Measurements from ENCODE around the gene DNAJC3. TPM values are rescaled to one million over a fixed set of nuclear protein-coding genes. Genes with fewer than 3 reads are reported as not detected.

Gene DNAJC3
- total RNA-seq, 1 experiment from 2014 or later: 21.2 TPM

GRCh38 chr13:95629071-95629470 is 47.9 kb upstream of the DNAJC3 start:
- no peak overlapping the region; a peak in 1 of 7 replicates for H3K27ac Mint-ChIP-seq
- no peak overlapping the region for H3K4me3 Mint-ChIP-seq
- Histone ChIP-seq H3K9me3 (ENCODE audit: control insufficient read depth, low read depth, low read length) (no peaks in the 10 kb centered on the region), H2AFZ (ENCODE audit: low read length) (no peak overlapping the region), H2BK12ac (ENCODE audit: insufficient read length, low read depth, low read length) (no peak overlapping the region), H4K20me1 (ENCODE audit: control insufficient read depth, insufficient read depth, insufficient read length) (no peaks in the 10 kb centered on the region), H3K27me3 (ENCODE audit: insufficient read depth, low read length) (no peaks in the 10 kb centered on the region), H4K91ac (ENCODE audit: insufficient read length, low read depth, low read length) (no peak overlapping the region), H4K8ac (replicated peaks; ENCODE audit: insufficient read length, low read depth, low read length) (no peak overlapping the region), H3K56ac (ENCODE audit: insufficient read length, low read depth, low read length) (no peak overlapping the region), H3K27ac (ENCODE audit: insufficient read length, low read depth, low read length) (no peak overlapping the region), H2BK20ac (ENCODE audit: low read depth, low read length, poor library complexity, severe bottlenecking) (no peak overlapping the region), H3K79me1 (ENCODE audit: insufficient read depth, low read depth, low read length, poor library complexity, severe bottlenecking) (no peaks in the 10 kb centered on the region), H2AK5ac (ENCODE audit: insufficient read length, low read length) (no peak overlapping the region), H3K9ac (ENCODE audit: extremely low read depth, insufficient read length, low read length) (no peak overlapping the region), H3K4ac (ENCODE audit: low read depth, low read length) (no peak overlapping the region), H2BK15ac (ENCODE audit: low read depth, low read length) (no peak overlapping the region), H2BK120ac (ENCODE audit: low read depth, low read length, poor library complexity, severe bottlenecking) (no peak overlapping the region), H3K23ac (ENCODE audit: insufficient read length, low read depth, low read length) (no peak overlapping the region), H4K5ac (ENCODE audit: insufficient read length, low read depth, low read length) (no peak overlapping the region), H3K79me2 (ENCODE audit: insufficient read depth, low read length) (no peaks in the 10 kb centered on the region), H2BK5ac (ENCODE audit: insufficient read length, low read length) (no peak overlapping the region), H3K18ac (ENCODE audit: insufficient read length, low read depth, low read length) (no peak overlapping the region), H3K23me2 (ENCODE audit: insufficient read length, low read depth, low read length, poor library complexity, severe bottlenecking) (no peaks in the 10 kb centered on the region), H3K4me2 (ENCODE audit: insufficient read depth, insufficient read length, low read length) (no peak overlapping the region), H3K4me1 (ENCODE audit: insufficient read depth, low read length) (no peaks in the 10 kb centered on the region), H3K14ac (ENCODE audit: insufficient read depth, low read length) (no peak overlapping the region), H3T11ph (ENCODE audit: low read length) (no peak overlapping the region)
- no peaks in the 10 kb centered on the region for H3K9me3 Mint-ChIP-seq
- H3K27me3 Mint-ChIP-seq (ENCODE audit: low read depth): no peaks in the 10 kb centered on the region
- peaks cover 53 to 75% (median 73%) of the 10 kb centered on the region in 3 experiments for H3K36me3 Mint-ChIP-seq (ENCODE audit: insufficient read depth in 1 of 3, low read depth in 3 of 3)
- DNase-seq: no peak
- peaks cover 5 to 6% of the 10 kb centered on the region in 2 experiments for H3K4me1 Mint-ChIP-seq
- no peak for TF ChIP-seq CTCF (conservative IDR thresholded peaks at IDR 0.05)
- no CpG with 5 or more reads among the region's 4 CpGs for WGBS (ENCODE audit: extremely low coverage, insufficient read length, low lambda C conversion rate)

Measured in H9 (cell line).